GM21737 (cell line): ENCODE results near the gene MAPK14.
"Not testable (repeated sequence)": the region's sequence is repeated elsewhere in the genome, so short reads cannot be mapped to it uniquely, and the experiment has no call there.

Source experiments
- ATAC-seq: cut with Tn5 transposase; IDR thresholded peaks from one replicate; pipeline ENCODE4 v1.9.1; 2021; ENCODE audit warnings: mild to moderate bottlenecking, moderate library complexity; ENCODE audit not compliant: unreplicated experiment

MAPK14 gene

DNA sequence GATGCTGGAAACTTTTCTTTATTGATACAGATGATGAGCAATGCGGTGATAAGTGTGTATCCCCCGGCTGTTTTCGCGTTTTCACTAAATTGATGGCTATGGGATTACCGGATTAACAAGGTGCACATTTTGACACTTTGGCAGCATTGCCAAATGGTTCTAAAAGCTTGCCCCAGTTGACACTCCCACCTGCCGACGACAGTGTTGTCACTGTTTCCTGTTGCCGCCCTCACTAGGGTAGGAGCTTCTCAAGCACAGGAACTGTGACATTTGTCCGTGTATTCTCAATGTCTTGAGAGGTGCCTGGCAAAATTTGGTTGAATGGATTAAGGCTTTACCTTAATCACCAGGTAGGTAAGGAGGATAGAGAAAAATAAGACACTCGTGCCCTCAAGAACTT is 92.9 kb downstream of the MAPK14 start:
- ATAC-seq, result no peak

DNA sequence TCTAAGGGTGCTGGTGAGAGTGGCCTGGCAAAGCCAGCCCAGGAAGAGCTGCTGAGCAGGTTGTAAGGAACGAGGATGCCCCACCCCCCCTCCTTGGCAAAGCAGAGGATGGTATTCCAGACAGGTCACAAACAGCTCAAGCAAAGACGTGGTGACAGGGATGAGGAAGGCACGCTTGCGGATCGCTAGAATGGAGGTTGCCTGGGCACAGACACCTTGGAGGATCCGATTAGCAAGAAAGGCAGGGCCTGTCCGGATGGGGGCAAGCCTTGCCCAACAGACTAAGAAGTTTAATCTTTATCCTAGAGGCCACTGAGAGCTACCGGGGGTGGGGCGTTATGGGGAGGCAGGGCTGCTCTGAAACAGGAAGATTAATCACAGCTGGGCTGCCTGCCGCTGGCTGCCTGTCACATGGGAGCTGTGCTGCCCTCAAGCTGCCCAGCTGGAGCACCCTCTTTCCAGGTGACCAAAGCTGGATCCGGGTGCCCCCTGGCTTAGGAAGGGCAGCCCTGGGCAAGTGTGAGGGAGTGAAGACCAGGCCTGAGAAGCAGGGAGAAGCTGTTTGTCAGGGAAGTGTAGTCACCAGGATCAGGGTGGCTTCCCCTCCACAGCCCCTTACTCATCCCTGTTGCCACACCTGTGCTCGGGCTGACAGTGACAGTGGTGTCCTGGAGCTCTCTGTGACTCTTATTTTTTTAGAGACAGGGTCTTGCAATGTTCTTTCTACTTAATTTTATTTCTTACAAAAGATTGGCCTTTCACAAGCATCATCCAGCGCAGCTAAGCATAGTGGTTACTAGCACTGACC is 93.6 kb downstream of the MAPK14 start:
- peak; percentile 47 for ATAC-seq

DNA sequence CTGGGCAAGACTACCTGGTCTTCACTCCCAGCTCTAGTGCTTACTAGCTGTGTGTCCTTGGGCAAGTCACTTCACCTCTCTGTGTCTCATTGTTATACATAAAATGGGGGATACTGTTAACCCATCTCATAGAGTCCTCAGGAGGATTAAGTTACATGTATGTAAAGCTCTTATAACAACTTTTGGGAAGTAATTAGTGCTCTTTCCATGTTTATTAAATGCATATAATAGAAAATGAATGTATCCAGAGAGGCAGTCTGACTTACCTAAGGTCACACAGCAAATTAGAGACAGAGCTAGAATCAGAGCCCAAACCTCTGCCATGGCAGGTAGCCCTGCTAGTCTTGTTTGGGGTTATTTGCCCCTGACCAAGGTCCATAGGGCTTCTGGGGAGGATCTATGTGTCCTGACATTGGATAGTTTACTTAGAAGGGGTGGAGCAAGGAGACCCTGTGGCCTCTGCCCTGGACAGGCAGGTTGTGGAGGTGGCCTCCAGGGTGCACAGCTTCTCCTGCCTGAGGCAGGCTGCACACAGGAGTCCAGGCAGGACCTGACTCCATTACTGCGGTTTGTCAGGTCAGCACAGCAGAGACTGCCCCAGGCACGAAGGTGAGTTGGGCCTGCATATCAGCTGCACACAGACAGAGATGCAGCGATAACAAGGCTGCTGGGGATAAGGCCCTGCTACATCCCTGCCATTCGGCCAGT is 94.3 kb downstream of the MAPK14 start:
- no peak for ATAC-seq

DNA sequence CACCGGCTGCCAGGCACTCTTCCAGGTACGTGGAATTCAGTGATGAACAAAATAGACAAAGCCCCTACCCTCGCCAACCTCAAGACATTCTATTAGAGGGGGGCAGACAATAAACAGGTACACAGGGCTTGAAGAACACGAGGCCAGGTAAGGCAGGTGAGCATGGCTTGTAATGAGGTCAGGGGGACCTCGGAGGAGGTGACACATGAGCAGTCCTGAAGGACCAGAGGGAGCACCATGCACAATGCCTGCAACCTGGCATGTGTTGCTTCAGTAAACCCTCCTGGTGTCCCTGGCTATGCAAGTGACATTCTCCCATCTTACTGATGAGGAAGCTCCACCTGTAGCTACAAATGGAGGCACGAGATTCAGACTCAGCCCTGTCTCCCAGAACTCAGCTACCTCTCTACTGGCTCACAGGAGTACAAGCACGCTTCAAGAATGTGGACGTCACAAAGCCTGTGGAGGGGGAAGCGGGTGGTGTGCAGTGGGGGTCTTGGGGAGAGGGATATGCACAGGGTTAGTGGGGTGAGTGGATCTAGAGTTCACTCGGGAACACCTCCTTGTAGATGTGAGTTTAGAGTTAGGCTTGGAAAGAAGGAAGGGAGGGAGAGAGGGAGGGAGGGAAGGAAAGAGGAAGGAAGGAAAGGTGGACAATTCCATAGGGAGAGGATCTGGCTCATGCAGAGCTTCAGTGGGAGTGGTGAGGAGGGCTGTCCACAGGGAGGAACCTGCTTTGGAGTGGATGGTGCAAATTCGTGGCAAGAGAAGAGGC is 95.1 kb downstream of the MAPK14 start:
- no peak for ATAC-seq

DNA sequence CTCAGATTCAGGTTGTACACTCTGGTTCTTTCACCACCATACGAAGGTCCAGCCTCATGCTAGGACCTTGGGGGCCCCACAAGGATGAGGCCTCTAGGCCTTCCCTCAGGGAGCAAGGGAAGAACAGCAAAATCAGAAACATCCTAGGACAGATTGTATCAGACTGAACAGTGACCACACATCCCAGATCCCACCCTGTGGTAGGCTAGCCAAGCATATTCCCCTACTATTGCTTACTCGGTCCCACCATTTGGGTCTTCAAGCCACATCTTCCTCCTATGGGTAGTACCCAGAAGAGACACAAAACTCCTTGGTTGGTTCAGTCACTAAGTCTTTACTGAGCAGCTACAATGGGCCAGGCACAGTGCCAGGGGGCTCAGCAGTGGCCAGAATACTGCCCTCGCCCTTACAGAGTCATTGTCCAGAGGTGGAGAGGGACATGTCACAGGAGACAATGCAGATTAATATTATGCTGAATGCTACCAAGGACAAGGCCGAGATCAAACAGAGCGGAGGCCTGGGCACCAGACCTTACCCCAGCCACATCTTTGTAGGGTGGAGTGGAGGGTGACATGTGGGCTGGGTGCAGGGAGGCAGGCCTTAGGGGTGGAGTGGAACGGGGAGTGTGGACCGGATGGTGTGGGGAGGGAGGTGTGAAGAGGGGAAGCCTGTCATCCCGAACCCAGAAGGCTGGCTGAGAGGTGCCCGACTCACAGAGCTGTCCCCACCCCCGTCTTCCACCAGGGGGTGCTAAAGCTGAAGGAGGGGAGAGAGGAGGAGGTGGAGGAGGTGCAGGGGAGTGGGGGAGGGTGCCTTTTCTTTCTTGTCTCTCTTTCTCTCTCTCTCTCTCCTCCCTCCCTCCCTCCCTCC is 95.9 kb downstream of the MAPK14 start:
- ATAC-seq, result peak; percentile 52

DNA sequence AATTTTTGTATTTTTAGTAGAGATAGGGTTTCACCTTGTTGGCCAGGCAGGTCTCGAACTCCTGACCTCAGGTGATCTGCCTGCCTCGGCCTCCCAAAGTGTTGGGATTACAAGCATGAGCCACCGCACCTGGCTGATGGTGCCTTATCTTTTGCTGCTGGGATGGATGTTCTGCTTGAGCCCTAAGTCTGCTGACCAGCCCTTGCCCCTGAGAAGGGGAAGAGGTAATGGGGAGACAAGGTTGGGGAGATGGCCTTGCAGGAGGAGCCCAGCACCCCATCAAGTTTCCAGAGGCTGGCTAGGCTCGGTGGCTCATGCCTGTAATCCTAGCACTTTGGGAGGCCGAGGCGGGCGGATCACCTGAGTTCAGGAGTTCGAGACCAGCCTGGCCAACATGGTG is 96.7 kb downstream of the MAPK14 start:
- not testable (repeated sequence) for ATAC-seq

DNA sequence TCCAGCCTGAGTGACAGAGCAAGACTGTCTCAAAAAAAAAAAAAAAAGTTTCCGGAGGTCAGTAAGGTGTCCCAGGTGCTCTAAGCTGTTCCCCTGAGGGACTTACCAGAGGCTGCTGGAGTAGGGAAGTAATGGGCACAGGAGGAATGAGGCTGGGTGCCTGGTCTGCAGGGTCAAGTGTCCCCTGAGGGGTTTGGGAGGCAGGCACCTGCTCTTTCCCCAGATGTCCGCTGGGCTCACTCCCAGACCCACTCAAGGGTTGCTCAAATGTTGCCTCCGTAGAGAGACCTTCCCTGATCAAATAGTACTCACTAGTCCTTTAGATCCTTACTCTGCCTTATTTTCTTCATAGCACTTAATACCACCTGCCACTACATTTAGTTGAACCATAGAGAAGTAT is 97.3 kb downstream of the MAPK14 start:
- no peak for ATAC-seq

DNA sequence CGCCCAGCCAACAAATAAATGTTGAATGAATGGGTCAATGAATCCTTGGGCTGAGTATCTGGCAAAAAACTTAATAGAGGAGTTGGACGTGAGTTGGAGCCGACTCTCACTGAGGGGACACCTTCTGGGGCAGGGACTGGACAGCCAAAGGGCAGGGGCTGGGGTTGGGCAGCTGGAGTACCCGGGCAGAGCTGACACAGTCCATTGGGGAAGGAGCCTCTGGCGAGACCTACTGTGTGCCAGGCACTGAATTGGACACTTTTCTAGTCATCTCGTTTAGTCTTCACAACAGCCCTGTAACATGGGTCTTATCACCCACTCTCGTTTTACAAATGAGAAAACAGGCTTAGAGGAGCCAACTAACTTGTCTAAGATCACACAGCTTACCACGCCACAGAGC is 98.0 kb downstream of the MAPK14 start:
- ATAC-seq, result no peak

DNA sequence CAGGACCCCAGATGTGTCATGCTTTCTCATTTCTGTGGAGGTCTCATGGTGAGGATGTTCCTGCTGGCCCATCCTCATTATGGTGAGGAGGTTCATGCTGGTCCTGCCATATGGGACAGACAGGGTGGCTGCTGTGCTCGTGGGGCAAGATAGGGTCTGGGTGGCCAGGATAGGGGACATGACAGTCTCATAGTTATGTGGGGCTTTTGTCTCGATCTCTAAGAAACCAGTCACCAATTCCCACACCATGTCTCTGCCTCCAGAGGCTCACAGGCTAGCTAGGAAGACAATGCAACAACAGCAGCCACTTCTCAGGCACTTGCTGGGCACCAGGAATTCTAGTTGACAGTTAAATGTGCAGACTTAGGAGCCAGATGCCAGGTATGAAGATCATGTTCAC is 98.5 kb downstream of the MAPK14 start:
- ATAC-seq, result no peak

DNA sequence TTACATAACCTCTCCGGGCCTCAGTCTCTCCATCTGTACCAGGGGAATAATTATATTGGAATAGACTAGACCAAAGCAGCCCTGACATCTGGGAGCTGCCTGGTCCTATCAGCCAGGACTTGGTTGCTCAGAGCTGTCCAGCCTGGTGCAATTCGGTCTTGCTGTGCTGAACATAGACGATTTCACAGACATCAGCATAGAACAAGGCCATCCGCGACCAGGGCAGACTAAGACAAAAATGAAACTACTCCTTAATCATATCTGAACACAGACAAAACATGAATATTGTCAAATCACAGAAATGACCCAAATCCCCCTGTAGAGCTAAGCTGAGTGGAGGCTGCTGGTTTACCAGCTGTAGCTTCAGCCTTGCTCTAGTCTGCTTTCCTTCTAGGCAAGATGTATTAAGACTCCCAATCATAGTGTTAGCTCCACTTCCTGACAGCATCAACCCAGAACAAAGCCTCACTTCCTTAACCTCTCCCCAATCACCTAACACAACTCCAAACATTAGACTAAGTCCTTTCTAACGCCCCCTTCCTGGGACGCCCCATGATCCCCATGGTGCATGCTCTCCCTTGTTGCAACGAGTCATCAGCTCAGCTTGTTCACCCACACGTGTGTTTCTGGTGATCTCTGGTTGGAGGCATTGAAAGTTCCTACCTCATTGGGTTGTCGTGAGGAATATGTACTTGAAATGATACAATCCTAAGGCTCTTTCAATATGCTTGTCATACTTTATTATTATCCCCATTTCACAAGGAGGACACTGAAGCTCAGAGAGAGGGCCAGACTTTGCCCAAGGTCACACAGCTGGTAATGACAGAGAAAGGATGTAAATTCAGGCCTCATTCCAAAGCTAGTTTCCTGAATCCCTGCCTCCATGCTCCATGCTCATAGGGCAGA is 99.2 kb downstream of the MAPK14 start:
- ATAC-seq, result no peak

DNA sequence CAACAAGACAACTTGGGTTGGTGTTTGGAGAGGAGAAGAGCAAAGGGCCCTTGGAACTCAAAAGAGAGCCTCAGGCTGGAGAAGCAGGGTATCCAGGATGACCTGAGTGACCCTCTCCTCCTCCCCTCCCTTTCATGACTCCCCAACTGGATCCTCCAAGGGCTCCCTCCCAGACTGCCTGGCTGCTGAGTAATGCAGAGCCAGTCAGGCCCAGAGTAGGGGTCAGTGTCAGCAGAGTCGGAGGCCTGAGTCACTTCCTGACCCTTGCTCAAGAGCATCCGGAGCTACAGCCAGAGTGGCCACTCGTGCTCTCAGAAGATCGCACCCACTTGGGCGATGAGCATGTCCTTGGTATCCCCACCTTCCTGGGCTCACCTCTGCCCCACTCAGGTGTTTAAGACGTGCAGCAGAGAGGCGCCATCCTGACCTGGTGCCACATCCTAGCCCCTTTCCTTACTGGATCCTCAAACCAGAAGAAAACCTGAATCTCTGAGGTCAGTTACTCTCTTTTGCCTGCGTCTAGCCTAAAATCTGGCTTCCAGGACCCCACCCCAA is 99.9 kb downstream of the MAPK14 start:
- ATAC-seq, result no peak

DNA sequence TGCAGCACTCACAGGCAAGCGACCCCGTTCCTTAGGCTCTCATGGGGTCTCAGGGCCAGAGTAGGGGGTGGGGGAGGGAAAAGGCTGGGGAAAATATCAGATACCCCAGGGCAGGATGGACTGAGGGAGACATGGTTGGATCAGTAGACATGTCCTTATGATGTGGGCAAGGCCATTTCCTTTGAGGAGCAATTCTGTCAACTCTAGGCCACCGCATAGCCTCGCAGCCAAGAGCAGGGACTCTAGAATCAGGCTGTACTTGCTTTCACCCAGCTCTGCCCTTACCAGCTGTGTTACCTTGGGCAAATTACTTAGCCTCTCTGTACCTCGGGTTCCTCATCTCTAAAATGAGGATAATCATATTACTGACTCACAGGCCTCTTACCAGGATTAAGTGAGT is 100.5 kb downstream of the MAPK14 start:
- ATAC-seq, result no peak

DNA sequence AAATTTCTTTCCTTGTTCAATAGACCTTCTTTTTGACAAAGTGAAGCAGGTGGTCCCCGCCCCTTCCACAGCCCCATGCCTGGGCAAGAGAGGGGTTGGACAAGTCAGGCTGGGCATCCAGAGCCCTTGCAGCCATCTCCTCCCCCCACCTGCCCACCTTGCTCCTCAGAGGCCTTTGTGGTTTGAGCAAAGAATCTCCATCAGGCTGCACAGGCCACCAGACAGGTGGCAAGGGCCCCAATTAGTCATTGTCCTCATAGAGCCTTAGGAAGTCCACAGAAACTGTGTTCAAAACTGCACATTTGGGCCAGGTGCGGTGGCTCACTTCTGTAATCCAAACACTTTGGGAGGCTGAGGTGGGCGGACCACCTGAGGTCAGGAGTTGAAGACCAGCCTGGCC is 101.2 kb downstream of the MAPK14 start:
- ATAC-seq, result no peak

DNA sequence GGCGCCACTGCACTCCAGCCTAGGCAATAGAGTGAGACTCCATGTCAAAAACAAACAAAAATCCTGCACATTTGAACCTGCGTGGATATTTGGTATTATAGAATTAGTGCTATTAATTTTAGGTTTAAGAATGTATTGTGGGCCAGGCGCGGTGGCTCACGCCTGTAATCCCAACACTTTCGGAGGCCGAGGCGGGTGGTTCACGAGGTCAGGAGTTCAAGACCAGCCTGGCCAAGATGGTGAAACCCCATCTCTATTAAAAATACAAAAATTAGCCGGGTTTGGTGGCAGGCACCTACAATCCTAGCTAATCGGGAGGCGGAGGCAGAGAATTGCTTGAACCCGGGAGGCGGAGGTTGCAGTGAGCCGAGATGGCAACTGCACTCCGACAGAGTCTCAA is 101.7 kb downstream of the MAPK14 start:
- ATAC-seq, result not testable (repeated sequence)

DNA sequence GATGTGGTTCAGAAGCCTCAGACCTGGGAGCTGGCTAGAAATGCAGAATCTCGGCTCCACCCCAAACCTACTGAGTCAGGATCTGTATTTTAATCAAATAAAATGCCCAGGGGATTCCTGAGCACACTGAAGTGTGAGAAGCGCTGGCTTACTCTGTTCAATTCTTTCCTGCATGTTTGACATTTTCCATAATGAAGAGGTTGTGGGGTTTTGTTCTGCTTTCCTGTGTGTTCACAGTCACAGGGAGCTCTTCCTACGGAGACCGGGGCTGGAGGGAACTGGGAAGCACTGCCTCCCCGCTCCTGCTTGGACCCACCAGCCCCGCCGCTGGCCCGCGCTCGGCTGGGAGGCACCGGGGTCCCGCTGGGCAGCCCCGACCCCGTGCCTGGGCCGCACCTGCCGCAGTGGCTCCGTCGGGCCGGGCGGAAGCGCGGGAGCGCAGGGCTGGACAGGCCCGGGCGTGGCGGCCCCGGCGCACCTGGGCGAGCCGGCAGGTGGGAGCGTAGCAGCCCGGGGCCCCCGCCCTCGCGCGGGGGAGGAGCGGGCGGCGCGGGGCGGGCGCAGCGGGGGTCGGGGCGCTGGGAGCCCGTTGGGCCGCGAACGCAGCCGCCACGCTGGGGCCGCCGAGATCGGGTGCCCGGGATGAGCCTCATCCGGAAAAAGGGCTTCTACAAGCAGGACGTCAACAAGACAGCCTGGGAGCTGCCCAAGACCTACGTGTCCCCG is 102.5 kb downstream of the MAPK14 start, which contains the start of gene MAPK13:
TSS of gene MAPK13 (plus strand) at position 573 of the 726 bp plus-strand sequence. CDS start at position 643, 70 bp downstream.
- no peak for ATAC-seq

DNA sequence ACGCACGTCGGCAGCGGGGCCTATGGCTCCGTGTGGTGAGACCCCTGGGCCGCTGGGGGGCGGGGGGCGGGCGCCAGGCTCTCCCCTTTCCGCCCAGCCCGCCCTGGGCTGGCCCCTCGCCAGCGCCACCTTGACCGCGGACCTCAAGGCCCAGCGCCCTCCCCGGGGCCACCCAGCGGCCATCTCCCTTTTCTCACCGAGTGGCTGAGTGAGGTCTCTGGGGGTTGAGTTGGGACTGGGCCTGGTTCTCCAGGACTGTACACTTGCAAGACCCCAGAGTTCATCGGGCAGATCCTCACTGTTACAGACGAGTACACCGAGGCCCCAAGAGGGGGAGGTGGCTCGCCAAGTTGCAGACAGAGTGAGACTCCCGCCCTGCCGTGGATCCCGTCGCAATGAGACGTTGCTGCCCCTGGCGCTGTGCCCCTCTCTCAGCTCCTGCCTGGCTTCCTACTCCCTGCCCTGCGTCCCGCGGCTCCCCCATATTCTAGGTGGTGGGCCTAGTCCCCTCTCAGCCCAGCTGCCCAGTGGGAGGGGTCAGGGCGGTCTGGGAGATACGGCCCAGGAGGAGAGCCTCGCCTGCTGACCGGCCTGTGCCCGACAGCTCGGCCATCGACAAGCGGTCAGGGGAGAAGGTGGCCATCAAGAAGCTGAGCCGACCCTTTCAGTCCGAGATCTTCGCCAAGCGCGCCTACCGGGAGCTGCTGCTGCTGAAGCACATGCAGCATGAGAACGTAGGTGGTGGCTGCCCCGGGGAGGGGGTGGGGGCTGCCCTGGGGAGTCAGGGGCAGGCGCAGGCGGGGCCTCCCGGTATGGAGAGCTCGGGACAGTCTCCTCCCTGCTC is 103.3 kb downstream of the MAPK14 start:
- no peak for ATAC-seq

DNA sequence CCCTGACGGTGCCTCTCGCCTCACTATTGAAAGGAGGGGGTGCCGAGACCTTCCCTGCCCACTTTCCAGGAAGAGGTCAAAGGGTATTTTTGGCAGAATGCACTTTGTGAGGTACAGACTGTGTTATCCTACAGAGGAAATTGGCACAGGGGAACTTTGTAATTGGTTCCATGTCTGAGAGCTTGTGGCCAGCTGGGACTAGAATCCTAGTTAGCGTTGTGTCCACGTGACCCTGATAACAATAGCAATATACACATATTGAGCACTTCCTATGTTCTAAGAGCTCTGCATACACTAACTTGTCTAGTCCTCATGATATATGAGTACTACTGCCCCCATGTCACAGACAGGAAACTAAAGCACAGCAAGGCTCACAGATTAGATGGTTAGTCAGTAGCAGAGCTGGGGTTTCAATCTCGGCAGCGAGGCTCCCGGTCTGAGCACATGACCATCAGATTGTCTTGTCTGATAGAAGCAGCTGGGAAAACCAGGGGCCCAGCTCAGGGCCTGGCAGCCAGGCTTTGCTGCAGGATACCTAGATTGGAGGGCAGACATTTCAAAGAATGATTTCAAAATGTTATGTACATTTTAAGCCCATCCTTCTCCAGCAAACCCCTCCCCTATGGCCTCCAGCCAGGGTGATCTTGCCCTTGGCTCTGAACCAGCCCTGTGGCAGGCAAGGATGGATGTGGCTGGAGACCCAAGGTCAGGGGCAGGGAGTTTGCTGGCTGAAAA is 104.1 kb downstream of the MAPK14 start:
- ATAC-seq, result peak; percentile 88
